GM21576 (cell line): Measurements from ENCODE around the gene PRICKLE4.
A peak's percentile ranks its signal among the peaks of the same experiment; 100 is the strongest.

Source experiments
- ATAC-seq: cut with Tn5 transposase; IDR thresholded peaks from one replicate; pipeline ENCODE4 v1.9.1; 2021; ENCODE audit warnings: mild to moderate bottlenecking, moderate library complexity; ENCODE audit not compliant: unreplicated experiment

Gene PRICKLE4

DNA sequence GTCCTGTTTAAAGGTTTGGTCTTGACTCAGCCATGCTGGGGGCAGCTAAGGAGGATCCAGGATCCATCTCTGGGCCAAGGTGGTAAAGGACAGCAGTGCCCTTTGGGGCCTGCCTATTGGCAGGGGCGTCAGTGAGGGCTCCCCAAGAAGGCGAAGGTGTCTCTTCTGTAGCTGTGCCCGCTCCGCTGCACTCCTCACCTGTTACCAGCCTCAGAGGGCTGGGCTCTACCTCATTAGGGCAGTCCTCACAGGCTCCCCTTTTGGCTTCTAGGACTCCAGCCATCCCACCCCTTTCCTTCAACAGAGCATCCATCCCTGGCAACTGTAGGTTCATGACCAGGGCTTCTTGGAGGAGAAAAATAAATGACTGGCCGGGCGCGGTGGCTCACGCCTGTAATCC lies 11.2 kb upstream of the PRICKLE4 start:
- ATAC-seq, result no peak

- ATAC-seq, result no peak
Observed at GRCh38 chr6:41770381-41771057, 10.1 kb upstream of the PRICKLE4 start.

- ATAC-seq, result no peak
Observed at GRCh38 chr6:41771058-41771983, 9.3 kb upstream of the PRICKLE4 start.

- no peak for ATAC-seq
Observed at GRCh38 chr6:41774841-41775240, 5.7 kb upstream of the PRICKLE4 start.

DNA sequence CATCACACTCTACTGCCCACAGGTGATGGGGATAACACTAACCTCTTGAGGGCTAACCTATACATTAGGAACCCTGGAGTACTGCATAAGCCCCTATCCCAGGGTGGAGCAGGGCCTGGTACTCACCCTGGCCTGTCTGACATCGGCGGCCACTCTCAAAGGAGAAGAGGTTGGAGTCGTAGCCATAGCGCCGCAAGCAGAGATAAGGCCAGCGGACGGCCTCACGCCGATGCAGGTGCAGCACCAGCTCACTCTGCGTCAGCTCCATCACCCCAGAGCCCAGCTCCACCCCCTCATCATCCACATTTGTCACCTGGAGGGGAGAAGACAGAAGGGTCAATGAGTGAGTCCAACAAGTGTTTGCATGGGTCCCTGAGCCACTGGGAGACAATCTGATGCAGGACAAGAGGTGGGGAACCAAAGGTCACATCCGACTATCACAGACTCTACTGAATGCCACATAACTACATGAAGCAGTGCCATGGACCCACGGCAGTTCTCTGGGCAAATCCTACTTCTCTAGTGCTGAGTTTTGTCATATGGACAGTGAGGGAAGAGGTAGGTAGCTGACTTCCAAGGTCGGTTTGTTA lies 5.2 kb upstream of the PRICKLE4 start:
- ATAC-seq, result no peak

DNA sequence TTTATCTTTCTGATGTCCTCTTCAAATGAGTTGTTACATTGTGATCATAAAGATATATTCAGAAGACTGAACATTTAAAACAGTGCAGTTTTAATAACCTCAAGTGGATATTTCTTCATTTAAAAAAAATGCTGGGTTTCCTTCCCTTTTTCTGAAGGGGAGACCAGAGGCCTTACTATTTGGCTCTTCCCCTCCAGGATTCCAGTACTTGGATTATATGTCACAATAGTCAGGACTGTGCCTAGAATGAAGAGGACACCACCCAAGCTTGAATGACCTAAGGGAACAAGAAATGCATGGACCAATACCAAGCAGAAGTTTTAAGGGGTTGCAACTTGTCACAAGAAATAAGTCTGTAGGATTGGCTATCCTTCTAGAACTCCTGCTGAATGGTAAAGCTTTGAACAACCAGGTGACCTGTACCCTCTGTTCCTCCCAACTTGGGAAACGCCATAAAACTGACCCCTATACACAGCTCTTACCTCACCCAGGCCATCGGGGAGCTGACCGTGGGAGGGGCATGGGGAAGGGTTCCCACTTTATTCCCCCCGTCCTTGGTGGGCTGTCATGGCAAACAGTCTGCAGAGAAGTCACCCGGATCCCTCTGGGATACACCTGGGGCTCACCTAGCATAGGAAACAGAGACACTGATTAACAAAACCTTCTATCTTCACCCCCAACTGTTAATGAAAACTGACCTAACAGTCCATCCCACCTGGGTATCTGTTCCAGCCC lies 2.9 kb upstream of the PRICKLE4 start:
- ATAC-seq, result no peak

GRCh38 chr6:41778895-41779294 lies 1.7 kb upstream of the PRICKLE4 start:
- no peak for ATAC-seq

GRCh38 chr6:41779336-41779735 lies 1.2 kb upstream of the PRICKLE4 start:
- ATAC-seq, result no peak

GRCh38 chr6:41779788-41780550 lies 613 bp upstream of the PRICKLE4 start, which contains the start of gene FRS3:
Gene FRS3 (minus strand): TSS chr6:41779900. CDS start chr6:41776987, 2,913 bp downstream.
- ATAC-seq, result peak; percentile 87

- no peak for ATAC-seq
Observed at GRCh38 chr6:41781366-41781730, 766 bp downstream of the PRICKLE4 start.

GRCh38 chr6:41783106-41783780 lies 2.7 kb downstream of the PRICKLE4 start:
- no peak for ATAC-seq

DNA sequence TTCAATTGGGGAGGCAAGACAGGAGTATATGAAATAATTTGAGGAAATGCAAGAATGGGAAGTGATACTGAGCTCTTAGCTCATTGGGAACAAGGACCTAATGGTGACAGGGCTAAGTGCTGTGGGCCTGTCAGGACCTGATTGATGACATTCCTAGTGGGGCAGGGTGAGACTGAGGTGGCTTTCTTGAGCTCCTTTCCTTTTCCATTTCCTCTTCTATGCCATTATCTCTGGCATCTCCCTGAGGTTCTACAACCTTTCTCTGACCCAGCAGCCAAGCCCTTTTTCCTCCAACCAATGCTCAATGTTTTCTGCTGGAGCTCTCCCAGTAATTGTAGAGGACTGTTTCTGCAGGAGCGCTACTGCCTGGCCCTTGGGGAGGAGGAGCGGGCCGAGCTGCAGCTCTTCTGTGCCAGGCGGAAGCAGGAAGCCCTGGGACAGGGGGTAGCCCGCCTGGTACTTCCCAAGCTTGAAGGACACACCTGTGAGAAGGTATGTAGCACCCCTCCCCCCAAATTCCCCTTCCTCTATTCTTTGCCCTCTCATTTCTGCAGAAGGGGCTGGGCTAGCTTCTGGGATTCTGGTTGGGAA lies 4.1 kb downstream of the PRICKLE4 start:
- no peak for ATAC-seq

DNA sequence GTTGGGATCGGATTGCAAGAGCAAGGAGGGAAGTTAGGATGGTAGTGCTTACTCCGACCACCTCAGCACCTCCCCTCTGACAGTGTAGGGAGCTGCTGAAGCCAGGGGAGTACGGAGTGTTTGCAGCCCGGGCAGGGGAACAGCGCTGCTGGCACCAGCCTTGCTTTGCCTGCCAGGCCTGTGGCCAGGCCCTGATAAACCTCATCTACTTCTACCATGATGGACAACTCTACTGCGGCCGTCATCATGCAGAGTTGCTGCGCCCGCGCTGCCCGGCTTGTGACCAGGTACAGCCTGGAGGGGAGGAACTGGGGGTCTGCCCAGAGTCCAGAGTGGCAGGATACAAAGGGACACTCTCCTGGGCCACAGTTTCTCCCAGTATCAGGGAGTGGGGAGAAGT lies 4.7 kb downstream of the PRICKLE4 start:
- no peak for ATAC-seq

- no peak for ATAC-seq
Observed at GRCh38 chr6:41785689-41786450, 5.3 kb downstream of the PRICKLE4 start.

DNA sequence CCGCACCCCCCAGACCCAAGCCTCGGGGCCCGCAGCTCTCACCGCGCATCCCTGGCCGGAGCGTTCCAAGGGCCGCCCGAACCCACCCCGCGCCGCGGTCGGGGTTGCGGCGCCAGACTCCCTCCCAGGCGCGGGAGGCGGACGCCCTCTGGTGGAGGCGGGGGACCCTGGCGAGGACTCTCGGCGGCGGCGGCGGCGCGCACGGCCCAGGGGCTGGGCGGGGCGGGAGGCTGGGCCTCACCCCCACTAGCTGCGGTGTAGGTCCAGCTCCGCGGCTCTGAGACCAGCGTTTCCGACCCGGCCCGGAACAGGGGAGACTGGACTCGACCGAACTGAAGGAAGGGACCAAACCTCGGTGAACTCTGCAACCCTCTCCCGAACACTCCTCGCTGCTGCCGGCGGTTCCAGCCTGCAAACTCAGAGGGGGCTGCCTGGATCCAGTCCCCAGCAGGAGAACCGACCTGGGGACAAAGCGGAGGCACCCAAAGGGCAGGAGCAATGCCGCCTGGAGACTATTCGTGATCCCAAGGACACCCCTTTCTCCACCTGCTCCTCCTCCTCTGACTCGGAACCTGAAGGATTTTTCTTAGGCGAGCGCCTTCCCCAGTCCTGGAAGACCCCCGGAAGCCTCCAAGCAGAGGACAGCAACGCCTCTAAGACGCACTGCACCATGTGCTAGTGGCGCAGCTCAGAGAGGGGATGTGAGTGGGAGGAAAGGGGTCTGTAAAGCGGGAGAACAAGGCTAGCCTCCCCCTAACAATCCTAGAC lies 6.1 kb downstream of the PRICKLE4 start:
- ATAC-seq, result peak; percentile 51

DNA sequence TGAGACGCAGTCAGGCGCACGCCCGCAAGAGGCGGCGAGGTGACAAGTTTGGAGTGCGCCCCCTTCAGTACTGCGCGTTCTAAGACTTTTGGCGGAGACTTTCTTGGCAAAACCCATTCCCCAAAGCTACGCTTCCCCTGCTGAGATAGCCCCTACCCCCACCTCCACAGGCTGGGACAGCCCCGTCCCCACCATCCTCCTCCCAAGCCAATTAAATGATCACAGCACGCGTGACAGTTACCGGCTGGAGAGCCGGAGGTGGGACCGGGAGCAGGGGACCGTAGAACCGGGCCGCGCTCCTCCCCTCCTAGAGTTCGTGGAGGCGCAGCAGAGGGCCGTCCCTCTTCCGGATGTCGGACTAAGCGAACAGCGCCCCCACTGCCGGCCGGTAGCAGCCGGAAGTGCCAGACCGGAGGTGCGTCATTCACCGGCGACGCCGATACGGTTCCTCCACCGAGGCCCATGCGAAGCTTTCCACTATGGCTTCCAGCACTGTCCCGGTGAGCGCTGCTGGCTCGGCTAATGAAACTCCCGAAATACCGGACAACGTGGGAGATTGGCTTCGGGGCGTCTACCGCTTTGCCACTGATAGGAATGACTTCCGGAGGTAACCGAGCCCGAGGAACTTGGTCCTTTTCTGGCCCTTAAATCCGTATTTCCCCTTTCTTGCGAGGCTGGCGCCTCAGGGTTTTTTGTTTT lies 6.8 kb downstream of the PRICKLE4 start, which contains the start of gene TOMM6:
Gene TOMM6 (plus strand): TSS at position 476 of the 699 bp plus-strand sequence. CDS start 4 bp downstream, at position 480.
- ATAC-seq, result peak; percentile 77

DNA sequence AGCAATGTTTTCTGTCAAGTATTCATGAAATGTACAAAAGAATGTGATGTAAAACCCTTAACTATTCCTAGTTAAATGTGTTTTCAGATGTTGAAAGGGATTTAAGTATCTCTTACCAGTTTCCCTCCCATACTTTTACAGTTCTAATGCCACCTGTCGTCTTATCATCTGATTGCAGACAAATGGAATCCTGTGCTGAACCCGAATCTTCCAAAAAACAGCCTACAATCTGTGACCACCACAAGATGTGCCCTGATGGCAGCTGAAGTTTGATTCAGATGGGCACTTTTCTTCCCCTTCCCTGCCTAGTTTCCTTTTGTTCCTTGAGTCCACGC lies 8.8 kb downstream of the PRICKLE4 start:
- no peak for ATAC-seq
